ENCODE measurements around the gene RNF166.

DNA sequence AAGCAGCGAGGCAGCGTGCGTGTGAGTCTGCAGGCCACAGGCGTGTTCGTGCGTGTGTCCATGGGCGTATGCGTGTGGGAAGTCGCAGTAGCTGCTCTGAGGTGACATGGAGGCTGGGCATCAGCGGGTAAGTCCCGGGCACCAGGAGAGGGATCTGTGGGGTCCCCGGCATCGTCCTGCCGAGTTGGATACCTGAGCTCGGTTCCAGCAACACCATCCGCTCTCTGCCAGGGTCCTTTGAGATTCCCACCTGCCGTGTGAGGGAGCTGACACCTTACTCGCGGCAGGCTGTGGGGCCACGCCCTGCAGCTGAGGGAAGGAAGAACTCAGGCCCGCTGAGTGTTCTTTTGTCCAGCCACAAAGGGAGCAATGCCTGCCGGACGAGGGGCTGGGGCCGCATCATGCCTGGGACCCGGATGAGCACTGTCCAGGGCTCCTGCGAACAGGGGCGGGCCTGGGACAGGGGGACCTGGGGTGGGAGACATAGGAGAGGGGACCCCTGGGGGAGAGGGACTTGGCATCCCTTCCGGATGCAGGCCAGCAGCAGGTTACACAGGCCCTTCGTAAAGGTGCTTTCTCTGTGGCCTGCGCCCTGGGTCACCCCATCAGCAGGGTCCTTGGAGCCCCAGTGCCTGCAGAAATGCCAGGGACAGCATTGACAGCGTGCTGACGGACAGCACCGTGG lies 14.9 kb downstream of the RNF166 start:
- TF ChIP-seq CTCF (IDR thresholded peaks at IDR 0.05): no peak
- TF ChIP-seq POLR2A (IDR thresholded peaks at IDR 0.05): no peak
- TF ChIP-seq POLR2AphosphoS5 (IDR thresholded peaks at IDR 0.05): no peak
